ENCODE measurements around the gene IQCC.
"Not testable (repeated sequence)": the region's sequence is repeated elsewhere in the genome, so short reads cannot be mapped to it uniquely, and the experiment has no call there.

The IQCC gene

DNA sequence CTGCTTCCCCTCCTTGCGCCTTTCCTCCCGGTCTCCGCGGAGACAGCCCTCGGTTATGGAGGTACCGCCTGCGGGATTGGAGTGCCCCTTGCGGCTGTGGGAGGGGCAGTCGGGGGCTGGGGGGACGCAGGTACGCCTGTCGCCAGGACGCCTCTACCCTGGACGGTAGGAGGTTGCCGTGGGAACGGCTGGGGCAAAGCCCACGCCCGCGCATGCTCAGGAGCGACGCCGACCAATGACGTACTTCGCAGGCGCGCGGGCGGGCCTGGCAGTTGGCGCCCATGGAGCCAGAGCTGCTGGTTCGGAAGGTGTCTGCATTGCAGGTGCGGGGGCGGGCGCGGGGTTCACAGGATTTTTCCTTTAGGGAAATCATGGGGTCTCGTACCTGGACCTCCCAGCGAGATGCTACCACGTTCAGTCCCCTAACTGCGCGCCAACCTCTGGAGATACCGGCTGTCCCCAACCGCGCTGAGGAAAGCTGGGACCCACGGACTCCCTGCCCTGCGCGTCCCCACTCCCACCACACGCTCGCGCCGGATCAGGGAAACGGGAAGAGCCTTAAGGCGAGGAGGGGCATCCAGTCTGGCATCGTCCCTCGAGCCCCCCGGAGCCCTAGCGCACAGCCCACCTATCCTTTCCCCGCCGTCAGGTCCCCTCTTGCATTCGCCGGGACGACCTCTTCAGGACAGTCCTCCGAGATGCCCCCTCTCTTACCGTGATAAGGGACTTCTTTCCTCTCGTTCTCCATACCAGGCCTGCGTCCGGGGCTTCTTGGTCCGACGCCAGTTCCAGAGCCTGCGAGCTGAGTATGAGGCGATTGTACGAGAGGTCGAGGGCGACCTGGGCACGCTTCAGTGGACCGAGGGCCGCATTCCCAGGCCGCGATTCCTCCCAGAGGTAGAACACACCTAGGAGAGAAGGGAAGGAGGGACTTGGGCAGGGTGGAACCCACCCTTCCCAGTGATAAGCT, at the start of gene IQCC:
Gene IQCC (plus strand): TSS at position 271 of the 970 bp plus-strand sequence. CDS start 11 bp downstream, at position 282.
- peak; percentile 86 for DNase-seq

GRCh38 chr1:32159189-32159588, 46.3 kb upstream of the IQCC start:
- no peak for DNase-seq

DNA sequence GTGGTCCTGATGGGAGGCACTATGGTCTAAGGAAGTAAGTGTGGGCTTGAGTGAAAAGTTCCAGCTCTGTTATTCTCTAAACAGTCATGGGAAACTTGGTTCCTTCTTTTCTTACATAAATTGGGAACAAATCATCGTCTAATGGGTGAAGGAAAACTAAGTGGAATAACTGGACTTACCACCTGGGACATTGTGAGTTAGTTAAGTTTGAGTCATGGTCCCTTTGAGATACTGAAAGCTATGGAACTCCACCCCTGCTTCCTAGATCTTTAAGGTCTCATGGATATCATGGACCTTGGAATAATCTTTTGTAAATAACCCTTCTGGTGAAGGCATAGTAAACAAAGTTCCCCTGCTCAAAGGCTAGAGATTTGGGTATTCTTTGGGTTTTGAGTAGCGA, 42.1 kb upstream of the IQCC start:
- DNase-seq: no peak

- DNase-seq: not testable (repeated sequence)
Observed at GRCh38 chr1:32165633-32166032, 39.8 kb upstream of the IQCC start.

DNA sequence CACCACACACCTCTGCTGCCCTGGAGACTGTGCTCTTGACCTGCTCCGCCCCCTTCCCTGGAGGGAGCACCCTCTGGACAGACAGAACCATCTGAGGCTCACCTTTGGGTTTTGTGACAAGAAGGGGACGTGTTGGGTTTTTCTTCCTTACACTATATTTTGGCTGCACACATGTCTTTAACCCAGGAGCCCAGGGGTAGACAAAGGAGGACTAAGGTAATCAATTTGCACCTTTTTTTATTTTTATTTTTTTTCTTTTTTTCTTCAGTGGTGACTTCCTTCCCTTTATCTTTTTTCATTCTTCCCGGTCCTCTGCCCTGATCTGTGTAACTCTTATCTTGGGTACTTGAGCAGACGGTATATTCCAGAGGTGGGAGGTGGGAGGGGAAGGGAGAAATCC, 34.5 kb upstream of the IQCC start:
- no peak for DNase-seq

DNA sequence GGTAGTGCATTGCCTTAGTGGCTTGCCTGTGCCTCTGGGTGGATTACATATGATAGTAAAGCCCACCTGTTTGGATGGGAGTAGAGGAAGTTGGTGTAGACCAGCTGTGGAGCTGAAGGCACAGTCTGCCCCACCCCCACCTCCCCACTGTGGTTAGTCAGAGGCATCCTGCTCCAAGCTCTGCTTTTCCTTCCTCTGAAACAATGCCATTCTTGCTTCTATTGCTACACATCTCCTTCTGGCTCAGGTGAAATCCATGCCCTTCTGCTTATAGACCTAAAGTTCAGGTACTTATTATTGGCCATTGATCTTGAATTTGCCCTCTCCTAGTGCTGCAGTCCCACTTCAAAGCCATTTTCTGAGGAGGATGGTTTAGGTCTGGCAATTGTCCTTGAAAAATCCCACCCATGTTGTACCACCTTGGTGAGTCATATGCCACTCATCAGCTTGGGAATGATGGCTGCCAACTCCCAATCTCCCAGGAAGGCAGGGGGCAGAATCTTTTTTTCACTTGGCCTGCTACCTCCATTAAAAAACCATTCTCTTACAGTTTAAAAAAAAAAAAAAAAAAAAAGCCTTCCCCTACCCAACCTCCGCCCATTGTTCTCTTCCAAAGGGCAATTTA, 32.7 kb upstream of the IQCC start:
- DNase-seq: no peak

DNA sequence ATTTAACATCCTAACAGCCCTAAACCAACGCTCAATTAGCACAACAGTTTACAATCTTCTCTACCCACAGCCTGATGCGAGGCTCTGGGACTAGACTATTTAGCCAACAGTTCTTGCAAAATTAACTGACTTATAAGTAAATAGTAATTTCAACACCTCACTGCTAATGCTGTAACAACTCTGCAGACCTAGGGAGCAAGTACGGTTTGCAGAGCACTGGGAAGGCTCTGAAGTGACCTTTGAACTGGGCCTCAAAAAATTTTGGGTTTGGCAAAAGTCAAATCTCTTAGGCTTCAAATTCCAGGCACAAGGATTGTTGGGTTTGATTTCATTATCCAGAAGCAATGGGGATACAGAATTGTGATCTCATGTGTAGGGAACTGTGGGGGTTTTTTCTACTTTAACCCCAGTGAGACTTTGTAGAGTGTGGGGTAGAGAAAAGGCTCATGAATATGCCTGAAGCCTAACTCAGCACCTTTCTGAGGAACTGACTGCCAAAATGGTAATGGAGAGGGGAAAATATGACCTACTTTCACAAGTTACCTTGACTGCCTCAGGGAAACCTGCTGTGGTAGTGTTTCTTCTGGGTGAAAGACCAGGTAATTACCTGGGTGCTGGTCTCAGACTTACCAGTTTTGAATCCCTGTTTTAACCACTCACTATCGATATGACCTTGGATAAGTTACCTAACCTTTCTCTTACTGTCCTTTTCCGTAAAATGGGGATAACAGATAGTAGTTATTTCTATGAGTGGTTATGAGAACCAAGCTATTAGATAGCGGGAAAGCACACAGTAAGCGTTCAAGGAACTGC, 26.9 kb upstream of the IQCC start:
- DNase-seq: no peak

DNA sequence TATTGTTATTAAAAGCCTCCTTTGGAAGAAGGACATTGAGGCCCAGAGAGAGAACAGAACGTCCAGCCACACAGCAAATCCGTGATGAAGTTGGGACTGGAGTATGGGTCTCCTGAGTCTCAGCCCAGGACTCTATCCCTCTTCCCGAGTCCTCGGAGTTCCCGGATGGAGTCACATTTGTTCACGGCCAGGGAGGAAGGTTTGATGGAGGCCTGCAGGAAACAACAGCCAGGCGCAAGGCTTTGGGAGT, 26.4 kb upstream of the IQCC start:
- no peak for DNase-seq

DNA sequence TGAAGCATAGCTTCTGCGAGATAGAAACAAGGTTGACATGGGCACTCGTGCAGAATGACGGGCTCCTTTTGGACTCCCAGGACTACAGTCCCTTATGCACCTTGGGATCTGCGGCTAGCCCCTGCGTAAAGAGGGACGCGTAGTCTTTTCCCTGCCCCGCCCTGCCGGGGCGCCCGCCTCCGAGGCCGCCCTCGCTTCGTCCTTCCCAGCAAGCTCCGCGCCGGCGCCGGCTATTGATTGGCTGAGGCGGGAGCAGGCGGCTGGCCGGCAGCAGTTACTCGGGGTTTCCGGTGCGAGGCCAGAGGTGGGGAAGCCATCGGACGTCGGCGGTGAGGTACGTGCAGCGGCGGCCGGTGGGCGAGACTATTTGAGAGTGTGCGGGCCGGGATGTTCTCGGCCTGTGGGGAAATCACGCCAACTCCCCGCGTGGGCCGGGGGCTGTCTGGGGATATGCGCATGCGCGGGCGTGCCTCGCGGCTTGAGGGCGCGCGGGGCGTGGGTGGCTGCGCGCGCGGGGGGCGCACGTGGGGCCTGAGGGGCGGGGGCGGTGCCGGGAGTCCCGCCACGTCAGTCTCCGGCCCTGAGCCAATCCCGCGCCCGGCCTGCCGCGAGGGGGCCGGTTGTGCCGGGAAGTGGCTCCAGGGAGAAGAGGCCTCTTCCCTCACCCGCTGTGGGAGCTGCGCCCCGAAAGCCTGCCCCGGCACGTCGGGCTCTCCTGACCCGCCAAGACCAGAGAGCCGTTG, 25.9 kb upstream of the IQCC start, which contains the start of gene TXLNA:
Gene TXLNA (plus strand): TSS at position 233 of the 743 bp plus-strand sequence. CDS start 671 bp downstream, outside the sequence.
- peak; percentile 91 for DNase-seq

GRCh38 chr1:32180186-32181060, 25.0 kb upstream of the IQCC start:
- peak; percentile 36 for DNase-seq

DNA sequence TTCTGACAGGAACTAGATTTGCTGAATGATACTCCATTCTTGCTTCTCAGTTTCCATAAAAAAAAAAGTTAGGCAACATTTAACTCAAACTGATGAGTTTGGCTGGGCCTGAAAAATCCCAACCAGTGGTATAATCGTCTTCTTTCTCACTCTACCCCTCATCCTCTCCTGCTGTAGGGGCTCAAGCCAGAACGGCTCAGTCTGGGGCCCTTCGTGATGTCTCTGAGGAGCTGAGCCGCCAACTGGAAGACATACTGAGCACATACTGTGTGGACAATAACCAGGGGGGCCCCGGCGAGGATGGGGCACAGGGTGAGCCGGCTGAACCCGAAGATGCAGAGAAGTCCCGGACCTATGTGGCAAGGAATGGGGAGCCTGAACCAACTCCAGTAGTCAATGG, 24.4 kb upstream of the IQCC start:
- DNase-seq: no peak

GRCh38 chr1:32181563-32181962, 23.9 kb upstream of the IQCC start:
- no peak for DNase-seq

- no peak for DNase-seq
Observed at GRCh38 chr1:32182060-32182459, 23.4 kb upstream of the IQCC start.

DNA sequence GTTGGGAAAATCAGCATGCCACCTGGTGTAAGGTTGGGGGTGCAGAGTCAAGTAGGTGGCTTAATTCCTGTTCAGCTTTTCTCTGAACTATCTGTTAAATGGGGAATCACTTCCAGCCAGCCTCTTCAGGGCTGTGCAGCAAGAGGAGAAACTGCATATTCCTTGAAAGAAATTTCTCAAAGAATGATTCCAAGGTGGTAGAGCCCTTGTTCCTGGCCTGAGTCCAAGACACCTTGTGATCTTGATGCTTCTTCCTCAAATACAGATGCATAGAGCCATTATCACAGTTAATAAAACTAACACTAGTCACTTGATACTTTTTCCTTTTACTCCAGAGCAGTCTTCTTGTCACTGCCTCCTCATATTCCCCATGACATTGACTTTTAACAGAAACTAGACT, 20.8 kb upstream of the IQCC start:
- no peak for DNase-seq

- no peak for DNase-seq
Observed at GRCh38 chr1:32186077-32186476, 19.4 kb upstream of the IQCC start.

GRCh38 chr1:32186491-32186890, 19.0 kb upstream of the IQCC start:
- DNase-seq: no peak

DNA sequence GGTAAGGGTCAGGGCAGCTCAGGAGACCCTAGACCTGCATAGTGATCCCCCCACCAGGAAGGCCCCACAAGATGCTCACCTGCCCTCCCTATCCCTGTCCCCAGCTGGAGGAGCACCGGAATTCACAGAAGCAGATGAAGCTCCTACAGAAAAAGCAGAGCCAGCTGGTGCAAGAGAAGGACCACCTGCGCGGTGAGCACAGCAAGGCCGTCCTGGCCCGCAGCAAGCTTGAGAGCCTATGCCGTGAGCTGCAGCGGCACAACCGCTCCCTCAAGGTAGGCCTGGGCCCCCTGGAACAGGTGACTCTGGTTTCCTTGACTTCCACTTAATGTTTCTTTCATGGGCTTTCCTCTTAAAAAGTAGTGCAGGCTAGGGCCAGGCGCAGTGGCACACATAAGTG, 17.6 kb upstream of the IQCC start:
- DNase-seq: no peak

GRCh38 chr1:32192220-32192948, 13.1 kb upstream of the IQCC start:
- DNase-seq: no peak

GRCh38 chr1:32194984-32195383, 10.5 kb upstream of the IQCC start:
- no peak for DNase-seq

DNA sequence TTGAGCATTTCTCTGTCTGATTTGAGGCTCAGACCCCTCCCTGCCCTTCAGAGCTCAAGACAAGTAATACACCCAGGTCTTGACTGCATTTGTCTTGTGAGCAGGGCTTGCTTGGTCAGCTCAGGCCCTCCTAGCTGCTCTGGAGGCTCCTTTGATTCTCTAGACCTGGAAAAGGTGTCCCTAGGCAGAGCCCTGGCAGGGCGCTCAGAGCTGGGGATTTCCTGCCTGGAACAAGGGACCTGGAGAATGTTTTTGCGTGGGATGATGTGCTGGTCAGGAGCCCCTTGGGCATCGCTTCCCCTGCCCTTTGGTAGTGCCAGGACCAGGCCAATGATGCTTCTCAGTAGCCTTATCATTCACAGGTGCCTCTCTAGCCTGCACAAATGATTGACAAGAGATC, 9.9 kb upstream of the IQCC start:
- DNase-seq: no peak
